Measurements from ENCODE around the gene KCNIP4.

Gene KCNIP4

GRCh38 chr4:21198683-21199082 lies 749.9 kb downstream of the KCNIP4 start:
- Histone ChIP-seq H3K36me3 (ENCODE audit: insufficient read depth, low read length) (no peaks in the 10 kb centered on the region), H3K9ac (ENCODE audit: low read depth, low read length, poor library complexity, severe bottlenecking) (no peak overlapping the region), H3K9me3 (ENCODE audit: insufficient read depth, low read depth, low read length) (no peaks in the 10 kb centered on the region), H3K4me3 (ENCODE audit: low read length, poor library complexity, severe bottlenecking) (no peak overlapping the region), H3K4me1 (ENCODE audit: insufficient read depth, low read length, poor library complexity, severe bottlenecking) (no peaks in the 10 kb centered on the region), H3K9me2 (replicated peaks; ENCODE audit: low read depth, low read length) (no peaks in the 10 kb centered on the region), H3K27me3 (ENCODE audit: insufficient read depth, low read length, poor library complexity, severe bottlenecking) (no peaks in the 10 kb centered on the region), H4K20me1 (ENCODE audit: insufficient read depth, low read length, poor library complexity, severe bottlenecking) (no peaks in the 10 kb centered on the region), H3K79me2 (ENCODE audit: insufficient read depth, low read length) (no peaks in the 10 kb centered on the region), H3F3A (ENCODE audit: low read depth) (no peaks in the 10 kb centered on the region), H3K4me2 (ENCODE audit: low read depth, low read length, poor library complexity, severe bottlenecking) (no peak overlapping the region), H2AFZ (ENCODE audit: low read length) (no peak overlapping the region)
- TF ChIP-seq, protein P1, sequence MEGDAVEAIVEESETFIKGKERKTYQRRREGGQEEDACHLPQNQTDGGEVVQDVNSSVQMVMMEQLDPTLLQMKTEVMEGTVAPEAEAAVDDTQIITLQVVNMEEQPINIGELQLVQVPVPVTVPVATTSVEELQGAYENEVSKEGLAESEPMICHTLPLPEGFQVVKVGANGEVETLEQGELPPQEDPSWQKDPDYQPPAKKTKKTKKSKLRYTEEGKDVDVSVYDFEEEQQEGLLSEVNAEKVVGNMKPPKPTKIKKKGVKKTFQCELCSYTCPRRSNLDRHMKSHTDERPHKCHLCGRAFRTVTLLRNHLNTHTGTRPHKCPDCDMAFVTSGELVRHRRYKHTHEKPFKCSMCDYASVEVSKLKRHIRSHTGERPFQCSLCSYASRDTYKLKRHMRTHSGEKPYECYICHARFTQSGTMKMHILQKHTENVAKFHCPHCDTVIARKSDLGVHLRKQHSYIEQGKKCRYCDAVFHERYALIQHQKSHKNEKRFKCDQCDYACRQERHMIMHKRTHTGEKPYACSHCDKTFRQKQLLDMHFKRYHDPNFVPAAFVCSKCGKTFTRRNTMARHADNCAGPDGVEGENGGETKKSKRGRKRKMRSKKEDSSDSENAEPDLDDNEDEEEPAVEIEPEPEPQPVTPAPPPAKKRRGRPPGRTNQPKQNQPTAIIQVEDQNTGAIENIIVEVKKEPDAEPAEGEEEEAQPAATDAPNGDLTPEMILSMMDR (conservative IDR thresholded peaks at IDR 0.05; ENCODE audit: low read length): no peak
- no peak for TF ChIP-seq EZH2phosphoT487 (IDR thresholded peaks at IDR 0.05; ENCODE audit: borderline replicate concordance)

- Histone ChIP-seq H3K4me2 (ENCODE audit: low read depth, low read length, poor library complexity, severe bottlenecking) (no peak overlapping the region), H3K4me3 (ENCODE audit: low read length, poor library complexity, severe bottlenecking) (no peak overlapping the region)
Measured at GRCh38 chr4:21195682-21196081, 752.9 kb downstream of the KCNIP4 start.

GRCh38 chr4:21192367-21192766 lies 756.2 kb downstream of the KCNIP4 start:
- no peaks in the 10 kb centered on the region for H3K79me2 ChIP-seq (ENCODE audit: insufficient read depth, low read length)
- H3K4me2 ChIP-seq (ENCODE audit: low read depth, low read length, poor library complexity, severe bottlenecking): no peak overlapping the region
- no peaks in the 10 kb centered on the region for H3K9me2 ChIP-seq (replicated peaks; ENCODE audit: low read depth, low read length)
- TF ChIP-seq, protein P1 (conservative IDR thresholded peaks at IDR 0.05; ENCODE audit: low read length): no peak
- TF ChIP-seq EZH2phosphoT487 (IDR thresholded peaks at IDR 0.05; ENCODE audit: borderline replicate concordance): no peak
- H3K4me1 ChIP-seq (ENCODE audit: insufficient read depth, low read length, poor library complexity, severe bottlenecking): no peaks in the 10 kb centered on the region
- H3K27me3 ChIP-seq (ENCODE audit: insufficient read depth, low read length, poor library complexity, severe bottlenecking): no peaks in the 10 kb centered on the region
- no peaks in the 10 kb centered on the region for H3F3A ChIP-seq (ENCODE audit: low read depth)
- H3K9me3 ChIP-seq (ENCODE audit: insufficient read depth, low read depth, low read length): no peaks in the 10 kb centered on the region
- H3K9ac ChIP-seq (ENCODE audit: low read depth, low read length, poor library complexity, severe bottlenecking): no peak overlapping the region
- no peak overlapping the region for H3K4me3 ChIP-seq (ENCODE audit: low read length, poor library complexity, severe bottlenecking)
- no peaks in the 10 kb centered on the region for H4K20me1 ChIP-seq (ENCODE audit: insufficient read depth, low read length, poor library complexity, severe bottlenecking)
- H3K36me3 ChIP-seq (ENCODE audit: insufficient read depth, low read length): no peaks in the 10 kb centered on the region
- no peak overlapping the region for H2AFZ ChIP-seq (ENCODE audit: low read length)

More at GRCh38 chr4:21195682-21196081, 752.9 kb downstream of the KCNIP4 start:
- Histone ChIP-seq H4K20me1 (ENCODE audit: insufficient read depth, low read length, poor library complexity, severe bottlenecking) (no peaks in the 10 kb centered on the region), H3K79me2 (ENCODE audit: insufficient read depth, low read length) (no peaks in the 10 kb centered on the region), H3K36me3 (ENCODE audit: insufficient read depth, low read length) (no peaks in the 10 kb centered on the region), H3K4me1 (ENCODE audit: insufficient read depth, low read length, poor library complexity, severe bottlenecking) (no peaks in the 10 kb centered on the region), H2AFZ (ENCODE audit: low read length) (no peak overlapping the region), H3K9me2 (replicated peaks; ENCODE audit: low read depth, low read length) (no peaks in the 10 kb centered on the region), H3K9ac (ENCODE audit: low read depth, low read length, poor library complexity, severe bottlenecking) (no peak overlapping the region), H3K27me3 (ENCODE audit: insufficient read depth, low read length, poor library complexity, severe bottlenecking) (no peaks in the 10 kb centered on the region), H3F3A (ENCODE audit: low read depth) (no peaks in the 10 kb centered on the region), H3K9me3 (ENCODE audit: insufficient read depth, low read depth, low read length) (no peaks in the 10 kb centered on the region)
- no peak for TF ChIP-seq EZH2phosphoT487 (IDR thresholded peaks at IDR 0.05; ENCODE audit: borderline replicate concordance)
- TF ChIP-seq, protein P1 (conservative IDR thresholded peaks at IDR 0.05; ENCODE audit: low read length): no peak
